DND-41 (cell line): ENCODE measurements around the gene ETS2.

Source experiments
- CTCF ChIP-seq: IDR thresholded peaks from 2 replicates; pipeline ENCODE4 v1.5.1; 2012; ENCODE audit warnings: borderline replicate concordance, low read length, moderate library complexity, mild to moderate bottlenecking; ENCODE audit not compliant: poor library complexity, severe bottlenecking; ENCODE audit errors: extremely low read depth
- EZH2 ChIP-seq: IDR thresholded peaks from 3 replicates; pipeline ENCODE4 v1.6.1; 2012; ENCODE audit warnings: borderline replicate concordance, low read depth, mild to moderate bottlenecking, moderate library complexity, low read length, inconsistent platforms; ENCODE audit not compliant: severe bottlenecking

DNA sequence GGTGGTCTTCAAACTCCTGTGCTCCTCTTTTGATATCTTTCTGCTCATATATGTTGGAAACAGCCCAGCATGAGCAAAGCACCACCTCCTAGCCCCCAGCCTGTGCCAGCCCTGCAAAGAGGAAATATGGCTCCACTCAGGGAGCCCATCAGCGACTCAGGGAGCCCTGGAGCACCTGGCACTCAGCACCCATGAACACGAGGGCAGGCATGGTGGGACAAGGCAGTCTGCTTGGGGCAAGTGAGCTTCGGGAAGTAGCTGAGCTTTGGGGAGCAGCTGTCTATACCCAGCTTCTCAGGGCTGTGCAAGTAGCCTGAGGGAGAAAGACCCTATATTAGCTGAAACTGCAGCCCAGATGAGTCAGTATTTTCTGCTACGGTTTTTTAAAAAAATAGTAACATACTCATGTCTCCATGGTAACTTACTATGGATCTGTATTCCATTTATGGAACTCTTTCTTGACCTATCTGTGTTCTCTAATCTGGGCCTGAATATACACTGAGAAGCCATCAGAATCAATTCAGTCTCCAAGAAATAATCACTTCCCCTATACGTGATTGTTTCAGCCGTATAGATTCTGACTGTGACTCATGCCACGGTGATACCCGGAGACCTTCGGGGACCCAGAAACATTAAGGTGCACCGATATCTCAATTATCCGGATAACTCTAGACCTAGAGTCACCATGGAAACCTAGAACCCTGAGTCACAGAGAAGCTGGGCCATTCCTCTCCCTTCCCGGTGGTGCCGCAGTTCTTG is 1.5 kb upstream of the ETS2 start:
- no peak for TF ChIP-seq EZH2
- no peak for TF ChIP-seq CTCF
